Activated CD4-positive, CD25-positive, alpha-beta regulatory T cell treated with anti-CD3 and anti-CD28 coated beads, Interleukin-2, amount 50 U/mL, for 16 hours (primary cell): ENCODE results near the gene SMTN.
"Not testable (repeated sequence)": the region's sequence is repeated elsewhere in the genome, so short reads cannot be mapped to it uniquely, and the experiment has no call there.

ENCODE experiments used
- DNase-seq: peaks from one replicate; pipeline ENCODE4 v3.0.0-alpha.2; 2020; ENCODE audit warnings: low read depth, low spot score

Gene SMTN

GRCh38 chr22:31090217-31091085 lies 9.3 kb downstream of the SMTN start:
- no peak for DNase-seq

GRCh38 chr22:31091106-31091975 lies 10.2 kb downstream of the SMTN start:
- DNase-seq, result no peak

- no peak for DNase-seq
Measured at GRCh38 chr22:31092161-31092560, 11.0 kb downstream of the SMTN start.

- DNase-seq, result no peak
Measured at GRCh38 chr22:31093086-31093850, 12.2 kb downstream of the SMTN start.

- DNase-seq, result no peak
Measured at GRCh38 chr22:31094021-31094551, 13.0 kb downstream of the SMTN start.

GRCh38 chr22:31094741-31095140 lies 13.6 kb downstream of the SMTN start:
- no peak for DNase-seq

GRCh38 chr22:31095637-31096249 lies 14.6 kb downstream of the SMTN start:
- no peak for DNase-seq

- DNase-seq, result no peak
Measured at GRCh38 chr22:31096657-31097279, 15.7 kb downstream of the SMTN start.

- DNase-seq, result not testable (repeated sequence)
Measured at GRCh38 chr22:31097539-31097938, 16.4 kb downstream of the SMTN start.

- no peak for DNase-seq
Measured at GRCh38 chr22:31097941-31098631, 17.0 kb downstream of the SMTN start.

GRCh38 chr22:31098632-31099110 lies 17.6 kb downstream of the SMTN start:
- DNase-seq, result no peak

GRCh38 chr22:31099386-31099785 lies 18.3 kb downstream of the SMTN start:
- no peak for DNase-seq

- no peak for DNase-seq
Measured at GRCh38 chr22:31099841-31100761, 19.0 kb downstream of the SMTN start.

- no peak for DNase-seq
Measured at GRCh38 chr22:31100762-31101525, 19.8 kb downstream of the SMTN start.

- no peak for DNase-seq
Measured at GRCh38 chr22:31102441-31103081, 21.4 kb downstream of the SMTN start.

GRCh38 chr22:31103111-31103510 lies 22.0 kb downstream of the SMTN start:
- no peak for DNase-seq

GRCh38 chr22:31103899-31104694 lies 23.0 kb downstream of the SMTN start:
- no peak for DNase-seq
